ENCODE data around the gene NAPG.
"Not testable (repeated sequence)": the region's sequence is repeated elsewhere in the genome, so short reads cannot be mapped to it uniquely, and the experiment has no call there.

DNA sequence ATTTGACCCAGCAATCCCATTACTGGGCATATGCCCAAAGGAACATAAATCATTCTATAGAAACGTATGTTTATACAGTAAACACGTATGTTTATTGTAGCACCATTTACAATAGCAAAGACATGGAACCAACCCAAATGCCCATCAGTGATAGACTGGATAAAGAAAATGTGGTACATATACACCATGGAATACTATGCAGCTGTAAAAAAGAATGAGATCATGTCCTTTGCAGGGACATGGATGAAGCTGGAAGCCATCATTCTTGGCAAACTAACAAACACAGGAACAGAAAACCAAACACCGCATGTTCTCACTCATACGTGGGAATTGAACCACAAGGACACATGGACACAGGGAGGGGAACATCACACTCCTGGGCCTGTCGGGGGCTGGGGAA lies 13.3 kb downstream of the NAPG start:
- TF ChIP-seq POLR2A (IDR thresholded peaks at IDR 0.05) = not testable (repeated sequence)
- TF ChIP-seq, protein P1, sequence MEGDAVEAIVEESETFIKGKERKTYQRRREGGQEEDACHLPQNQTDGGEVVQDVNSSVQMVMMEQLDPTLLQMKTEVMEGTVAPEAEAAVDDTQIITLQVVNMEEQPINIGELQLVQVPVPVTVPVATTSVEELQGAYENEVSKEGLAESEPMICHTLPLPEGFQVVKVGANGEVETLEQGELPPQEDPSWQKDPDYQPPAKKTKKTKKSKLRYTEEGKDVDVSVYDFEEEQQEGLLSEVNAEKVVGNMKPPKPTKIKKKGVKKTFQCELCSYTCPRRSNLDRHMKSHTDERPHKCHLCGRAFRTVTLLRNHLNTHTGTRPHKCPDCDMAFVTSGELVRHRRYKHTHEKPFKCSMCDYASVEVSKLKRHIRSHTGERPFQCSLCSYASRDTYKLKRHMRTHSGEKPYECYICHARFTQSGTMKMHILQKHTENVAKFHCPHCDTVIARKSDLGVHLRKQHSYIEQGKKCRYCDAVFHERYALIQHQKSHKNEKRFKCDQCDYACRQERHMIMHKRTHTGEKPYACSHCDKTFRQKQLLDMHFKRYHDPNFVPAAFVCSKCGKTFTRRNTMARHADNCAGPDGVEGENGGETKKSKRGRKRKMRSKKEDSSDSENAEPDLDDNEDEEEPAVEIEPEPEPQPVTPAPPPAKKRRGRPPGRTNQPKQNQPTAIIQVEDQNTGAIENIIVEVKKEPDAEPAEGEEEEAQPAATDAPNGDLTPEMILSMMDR (IDR thresholded peaks at IDR 0.05 in 8 of 11, conservative IDR thresholded peaks at IDR 0.05 in 3 of 11) = not testable (repeated sequence)

All from spleen (tissue), 7 donors.